ENCODE data around the gene PKNOX2.

- TF ChIP-seq CTCF (IDR thresholded peaks at IDR 0.05): no peak
- no peak for TF ChIP-seq POLR2A (IDR thresholded peaks at IDR 0.05)
- no peak for TF ChIP-seq POLR2AphosphoS5 (IDR thresholded peaks at IDR 0.05; ENCODE audit: insufficient read depth in 1 of 2, low read depth in 1 of 2)
Observed at GRCh38 chr11:125381499-125382044, 217.0 kb downstream of the PKNOX2 start.

Measured in vagina (tissue), 2 donors.